CD4-positive, alpha-beta T cell (primary cell): ENCODE data around the gene STUB1. TPM values are rescaled to one million over a fixed set of nuclear protein-coding genes. Genes with fewer than 3 reads are reported as not detected.

Experiments
- ATAC-seq: fragments of 200-7000 bp; cut with Tn5 transposase; one replicate; pipeline ENCODE4 v1.10.0; 2022; ENCODE audit warnings: mild to moderate bottlenecking; ENCODE audit not compliant: poor library complexity
- CTCF ChIA-PET: fragments of 350-600 bp; sonication (Branson Sonifier 250); formaldehyde crosslinking; loops from one replicate; lab custom pipeline; 2021; ENCODE audit warnings: antibody characterized with exemption, inconsistent platforms; lab: Charles Lee
- POLR2A ChIA-PET: fragments of 350-600 bp; sonication (Branson Sonifier 250); formaldehyde crosslinking; loops from one replicate; lab custom pipeline; 2021; ENCODE audit warnings: antibody characterized with exemption, inconsistent platforms; lab: Charles Lee
- DNase-seq, 14 experiments: peaks; one replicate each; pipeline ENCODE4 v3.0.0-alpha.2; 2013 to 2020; ENCODE audit warnings: mixed read lengths in 2 of 14
- H3K27ac ChIP-seq, 2 donors: one replicate each; pipeline versions ENCODE4 v1.5.1 to v1.7.0; 2013; ENCODE audit warnings: low read length in 2 of 2, low read depth in 1 of 2, mild to moderate bottlenecking in 1 of 2
- H3K27me3 ChIP-seq, 2 experiments: 1 replicate in 1 of 2; 2 replicates in 1 of 2; pipeline versions ENCODE4 v1.6.1 to v1.7.0; 2013; ENCODE audit warnings: low read length in 2 of 2, control low read depth in 1 of 2, mild to moderate bottlenecking in 1 of 2, moderate library complexity in 1 of 2; ENCODE audit not compliant: insufficient read depth in 2 of 2, control insufficient read depth in 1 of 2
- H3K36me3 ChIP-seq: one replicate; pipeline ENCODE4 v1.6.1; 2013; ENCODE audit warnings: low read length, control low read depth; ENCODE audit not compliant: insufficient read depth
- H3K4me1 ChIP-seq: one replicate; pipeline ENCODE4 v1.6.1; 2013; ENCODE audit warnings: low read length, control low read depth; ENCODE audit not compliant: insufficient read depth
- H3K4me3 ChIP-seq: one replicate; pipeline ENCODE4 v1.5.1; 2013; ENCODE audit warnings: mild to moderate bottlenecking, low read length, moderate library complexity
- H3K9me3 ChIP-seq, 2 experiments: 1 replicate in 1 of 2; 2 replicates in 1 of 2; pipeline versions ENCODE4 v1.6.1 to v1.7.0; 2013; ENCODE audit warnings: low read length in 2 of 2, mild to moderate bottlenecking in 2 of 2, control low read depth in 1 of 2, moderate library complexity in 1 of 2; ENCODE audit not compliant: control insufficient read depth in 1 of 2, insufficient read depth in 1 of 2
- H3K27ac Mint-ChIP-seq: one replicate; pipeline ENCODE4 v1.8.0; 2020; ENCODE audit warnings: mixed read lengths
- H3K27me3 Mint-ChIP-seq: one replicate; pipeline ENCODE4 v1.8.0; 2021; ENCODE audit warnings: mixed read lengths
- H3K36me3 Mint-ChIP-seq: one replicate; pipeline ENCODE4 v1.8.0; 2021; ENCODE audit warnings: low read depth, mixed read lengths
- H3K4me1 Mint-ChIP-seq: one replicate; pipeline ENCODE4 v1.8.0; 2021; ENCODE audit warnings: low read depth, mixed read lengths
- H3K4me3 Mint-ChIP-seq: one replicate; pipeline ENCODE4 v1.8.0; 2020; ENCODE audit warnings: mild to moderate bottlenecking, mixed read lengths
- H3K9me3 Mint-ChIP-seq: one replicate; pipeline ENCODE4 v1.8.0; 2020; ENCODE audit warnings: mixed read lengths
- intact Hi-C, 2 experiments: fragments of 100-400 bp; cut with DNase I in 1 of 2; cut with micrococcal nuclease in 1 of 2; formaldehyde crosslinking; loops; one replicate each; pipeline versions ENCODE4 v1.15.1 to v1.9.0; 2023 to 2025; cut with DNase I, micrococcal nuclease
- total RNA-seq, 174 experiments: library from RNA in 2 of 174; stranded (reverse) in 2 of 174; gene quantifications; one replicate each; pipeline ENCODE4 v1.2.3 and lab custom pipeline; 2021 to 2026
- TF ChIP-seq, protein P1 (sequence below): fragments of 200-600 bp; IDR thresholded peaks from one replicate; pipeline ENCODE4 v1.8.0; 2022; ENCODE audit warnings: antibody characterized with exemption, mild to moderate bottlenecking

Gene STUB1
- total RNA-seq, 2 experiments from 2014 or later, result 46.9 to 53.9 TPM

DNA sequence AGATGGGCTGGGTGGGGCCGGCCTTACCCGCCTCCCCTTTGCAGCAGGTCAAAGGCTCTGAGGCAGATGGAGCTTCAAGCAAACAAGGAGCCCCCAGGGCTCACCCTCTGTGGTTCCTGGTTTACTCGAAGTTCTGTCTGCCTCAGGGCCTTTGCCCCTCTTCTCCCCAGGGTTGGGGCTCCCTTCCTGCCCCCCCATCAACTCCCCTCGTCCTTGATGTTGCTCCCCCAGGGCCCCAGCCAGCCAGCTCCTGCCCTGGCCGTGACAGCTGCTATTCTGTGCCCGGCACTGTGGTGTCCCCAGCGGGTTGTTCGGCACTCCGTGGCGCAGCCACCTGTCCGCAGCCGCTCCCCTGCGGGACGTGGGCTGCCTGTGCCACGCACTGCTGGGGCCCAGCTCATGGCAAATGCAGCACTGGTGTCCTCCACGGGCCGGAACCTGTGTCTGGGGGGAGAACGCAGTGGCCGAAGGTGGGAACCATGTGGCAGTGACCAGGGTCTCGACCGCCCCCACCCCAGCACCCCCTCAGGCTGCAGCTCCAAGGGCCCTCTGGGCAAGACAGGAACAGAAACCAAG is 30.4 kb downstream of the STUB1 start:
- Histone ChIP-seq H3K27ac (no peak overlapping the region), H3K4me1 (peaks cover 28% of the 10 kb centered on the region), H3K9me3 (peaks cover 0 to 33% of the 10 kb centered on the region in 2 experiments), H3K27me3 (peaks cover 53 to 56% of the 10 kb centered on the region in 2 experiments), H3K4me3 (no peak overlapping the region), H3K36me3 (no peaks in the 10 kb centered on the region)
- DNase-seq, result no peak
- H3K4me3 Mint-ChIP-seq, result no peak overlapping the region
- no peak overlapping the region for H3K27ac Mint-ChIP-seq
- CTCF ChIA-PET, result interaction anchor here (1.3 kb wide), 1 partner anchor 10 kb away, joined by 3 read pairs; the partner anchor contains the start of gene ANTKMT
- H3K27me3 Mint-ChIP-seq, result peaks cover 58% of the 10 kb centered on the region
- no peaks in the 10 kb centered on the region for H3K9me3 Mint-ChIP-seq
- POLR2A ChIA-PET, result no interaction called here
- intact Hi-C loops, result loop anchor here (1.0 to 5.0 kb wide), 5 partner anchors 31 to 482 kb away; no protein-coding TSS in a partner anchor
- TF ChIP-seq, protein P1, sequence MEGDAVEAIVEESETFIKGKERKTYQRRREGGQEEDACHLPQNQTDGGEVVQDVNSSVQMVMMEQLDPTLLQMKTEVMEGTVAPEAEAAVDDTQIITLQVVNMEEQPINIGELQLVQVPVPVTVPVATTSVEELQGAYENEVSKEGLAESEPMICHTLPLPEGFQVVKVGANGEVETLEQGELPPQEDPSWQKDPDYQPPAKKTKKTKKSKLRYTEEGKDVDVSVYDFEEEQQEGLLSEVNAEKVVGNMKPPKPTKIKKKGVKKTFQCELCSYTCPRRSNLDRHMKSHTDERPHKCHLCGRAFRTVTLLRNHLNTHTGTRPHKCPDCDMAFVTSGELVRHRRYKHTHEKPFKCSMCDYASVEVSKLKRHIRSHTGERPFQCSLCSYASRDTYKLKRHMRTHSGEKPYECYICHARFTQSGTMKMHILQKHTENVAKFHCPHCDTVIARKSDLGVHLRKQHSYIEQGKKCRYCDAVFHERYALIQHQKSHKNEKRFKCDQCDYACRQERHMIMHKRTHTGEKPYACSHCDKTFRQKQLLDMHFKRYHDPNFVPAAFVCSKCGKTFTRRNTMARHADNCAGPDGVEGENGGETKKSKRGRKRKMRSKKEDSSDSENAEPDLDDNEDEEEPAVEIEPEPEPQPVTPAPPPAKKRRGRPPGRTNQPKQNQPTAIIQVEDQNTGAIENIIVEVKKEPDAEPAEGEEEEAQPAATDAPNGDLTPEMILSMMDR, result no peak
- peaks cover 4% of the 10 kb centered on the region for H3K4me1 Mint-ChIP-seq
- H3K36me3 Mint-ChIP-seq, result no peaks in the 10 kb centered on the region
- no peak for ATAC-seq

DNA sequence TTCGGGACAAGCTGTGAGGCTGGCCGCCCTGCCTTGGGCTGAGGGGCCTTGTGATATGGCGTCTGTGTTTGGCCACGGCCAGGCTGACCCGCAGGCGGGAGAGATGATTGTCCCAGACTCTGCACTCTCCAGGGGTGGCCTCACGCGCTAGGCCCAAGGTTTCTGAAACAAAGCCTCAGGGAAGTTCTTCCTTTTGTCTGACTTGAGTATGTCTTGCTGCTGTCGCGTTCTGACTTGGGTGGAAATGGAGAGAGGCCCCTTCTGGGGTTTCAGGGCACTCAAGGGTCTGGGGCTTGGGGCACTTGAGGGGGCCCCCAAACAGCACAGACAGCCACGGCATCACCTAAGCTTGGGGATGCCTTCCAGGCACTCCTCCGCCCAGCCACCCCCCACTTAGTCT is 30.9 kb downstream of the STUB1 start:
- TF ChIP-seq, protein P1, result no peak
- no peak overlapping the region for H3K27ac ChIP-seq
- no peaks in the 10 kb centered on the region for H3K36me3 ChIP-seq
- DNase-seq (no peak), ATAC-seq (no peak)
- ChIA-PET CTCF (interaction anchor here (1.3 kb wide), 1 partner anchor 10 kb away, joined by 3 read pairs; the partner anchor contains the start of gene ANTKMT), POLR2A (no interaction called here)
- H3K4me3 Mint-ChIP-seq, result no peak overlapping the region
- peaks cover 0 to 34% of the 10 kb centered on the region in 2 experiments for H3K9me3 ChIP-seq
- no peak overlapping the region for H3K4me3 ChIP-seq
- peaks cover 4% of the 10 kb centered on the region for H3K4me1 Mint-ChIP-seq
- peaks cover 57% of the 10 kb centered on the region in 2 experiments for H3K27me3 ChIP-seq
- peaks cover 30% of the 10 kb centered on the region for H3K4me1 ChIP-seq
- no peak overlapping the region for H3K27ac Mint-ChIP-seq
- H3K27me3 Mint-ChIP-seq, result peaks cover 58% of the 10 kb centered on the region
- H3K36me3 Mint-ChIP-seq, result no peaks in the 10 kb centered on the region
- H3K9me3 Mint-ChIP-seq, result no peaks in the 10 kb centered on the region
- intact Hi-C loops, result loop anchor here (1.0 to 5.0 kb wide), 5 partner anchors 30 to 481 kb away; no protein-coding TSS in a partner anchor

DNA sequence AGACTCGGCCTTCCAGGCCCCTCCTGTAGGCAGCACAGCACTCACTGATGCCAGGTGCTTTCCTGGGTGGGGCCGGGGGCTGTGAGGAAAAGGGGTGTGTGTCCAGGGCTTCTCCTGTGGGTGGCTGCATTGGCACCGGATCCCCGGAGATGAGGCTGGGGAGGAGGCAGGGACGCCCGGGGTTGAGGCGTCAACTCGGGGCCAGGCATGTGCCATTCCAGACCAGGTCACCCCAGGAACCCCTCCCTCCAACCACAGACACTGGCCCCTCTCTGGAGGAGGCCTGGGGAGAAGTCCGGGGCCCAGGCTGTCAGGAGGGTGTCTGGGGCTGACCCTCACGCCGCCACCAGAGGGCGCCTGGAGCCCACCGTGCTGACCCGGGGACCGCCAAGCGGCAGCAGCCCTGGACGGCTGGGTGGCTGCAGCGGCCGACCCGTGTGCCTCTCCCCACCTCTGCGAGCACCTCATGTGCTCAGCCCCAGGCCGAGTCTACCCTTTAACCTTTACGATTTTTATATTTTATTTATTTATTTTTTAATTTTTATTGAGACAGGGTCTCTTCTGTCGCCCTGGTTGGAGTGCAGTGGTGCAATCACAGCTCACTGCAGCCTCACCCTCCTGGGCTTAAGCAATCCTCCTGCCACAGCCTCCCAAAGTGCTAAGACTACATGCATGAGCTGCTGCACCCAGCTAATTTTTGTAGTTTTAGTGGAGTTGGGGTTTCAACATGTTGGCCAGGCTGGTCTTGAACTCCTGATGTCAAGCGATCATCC is 31.5 kb downstream of the STUB1 start:
- TF ChIP-seq, protein P1, result peak; percentile 94
- Mint-ChIP-seq H3K27ac (no peak overlapping the region), H3K9me3 (no peaks in the 10 kb centered on the region), H3K36me3 (no peaks in the 10 kb centered on the region), H3K27me3 (peaks cover 51% of the 10 kb centered on the region), H3K4me1 (peaks cover 8% of the 10 kb centered on the region), H3K4me3 (no peak overlapping the region)
- Histone ChIP-seq H3K9me3 (peaks cover 0 to 33% of the 10 kb centered on the region in 2 experiments), H3K36me3 (no peaks in the 10 kb centered on the region), H3K4me3 (no peak overlapping the region), H3K27me3 (peaks cover 54 to 57% of the 10 kb centered on the region in 2 experiments), H3K27ac (no peak overlapping the region), H3K4me1 (peaks cover 30% of the 10 kb centered on the region)
- peak; percentile 53 for ATAC-seq
- peak; percentile 56 to 89 (median 76) for DNase-seq
- intact Hi-C loops, result loop anchor here (1.0 to 5.0 kb wide), 5 partner anchors 30 to 481 kb away; no protein-coding TSS in a partner anchor
- ChIA-PET POLR2A (interaction anchor here (1.6 kb wide), 1 partner anchor 73 kb away, joined by 4 read pairs; no protein-coding TSS in a partner anchor), CTCF (interaction anchor here (0.9 to 1.6 kb wide), 6 partner anchors 13 to 76 kb away, joined by 3 to 9 read pairs (median 6); partner anchors contain the start of genes CHTF18, CIAO3, RPUSD1 and WDR24)
